ENCODE measurements around the gene TNFRSF13B.

GRCh38 chr17:17020821-17021193, 48.9 kb upstream of the TNFRSF13B start:
- TF ChIP-seq ZBTB33 (IDR thresholded peaks at IDR 0.05; ENCODE audit: borderline replicate concordance, low read depth), result no peak
- no peak for TF ChIP-seq USF1 (IDR thresholded peaks at IDR 0.05; ENCODE audit: borderline replicate concordance, low read depth)
- no peak for TF ChIP-seq CTCF (IDR thresholded peaks at IDR 0.05)
- no peak for TF ChIP-seq EP300 (IDR thresholded peaks at IDR 0.05; ENCODE audit: borderline replicate concordance in 1 of 2, low read depth in 1 of 2, low read length in 1 of 2)
- no peak for TF ChIP-seq TCF12 (IDR thresholded peaks at IDR 0.05)
